HepG2 (cell line): ENCODE measurements around the gene SLC25A23. TPM values are rescaled to one million over a fixed set of nuclear protein-coding genes. Genes with fewer than 3 reads are reported as not detected.
A peak's percentile ranks its signal among the peaks of the same experiment; 100 is the strongest.

Experiments used
- CTCF ChIP-seq: sonication (generic); formaldehyde crosslinking; IDR thresholded peaks from 2 replicates; pipeline ENCODE4 v1.5.0; 2020; ENCODE audit warnings: mild to moderate bottlenecking, missing genetic modification reagents, moderate library complexity
- FOXO1 ChIP-seq: sonication (generic); formaldehyde crosslinking; IDR thresholded peaks from 2 replicates; pipeline ENCODE4 v1.4.0; 2020; ENCODE audit warnings: missing genetic modification reagents
- KLF9 ChIP-seq: IDR thresholded peaks from 2 replicates; pipeline ENCODE4 v1.6.1; 2016; ENCODE audit warnings: low read depth
- MEIS2 ChIP-seq: sonication (generic); formaldehyde crosslinking; IDR thresholded peaks from 2 replicates; pipeline ENCODE4 v1.9.0; 2021; ENCODE audit warnings: mild to moderate bottlenecking, missing genetic modification reagents
- MIER2 ChIP-seq: IDR thresholded peaks from 2 replicates; pipeline ENCODE4 v1.6.1; 2016; ENCODE audit warnings: missing biosample characterization, missing genetic modification reagents
- POLR2A ChIP-seq, 2 experiments: IDR thresholded peaks; 2 replicates each; pipeline ENCODE4 v1.6.1; 2011; ENCODE audit warnings: low read depth in 2 of 2, low read length in 2 of 2, mild to moderate bottlenecking in 1 of 2, moderate library complexity in 1 of 2; ENCODE audit not compliant: insufficient read depth in 1 of 2
- POLR2AphosphoS5 ChIP-seq: IDR thresholded peaks from 2 replicates; pipeline ENCODE4 v1.6.1; 2012; ENCODE audit warnings: low read depth, low read length
- PRDM4 ChIP-seq: sonication (generic); formaldehyde crosslinking; IDR thresholded peaks from 2 replicates; pipeline ENCODE4 v1.9.0; 2021; ENCODE audit warnings: missing genetic modification reagents, borderline replicate concordance
- RAD21 ChIP-seq: fragments of 450-650 bp; formaldehyde crosslinking; IDR thresholded peaks from 2 replicates; pipeline ENCODE4 v1.5.0; 2020; ENCODE audit warnings: mild to moderate bottlenecking
- TOPORS ChIP-seq: sonication (generic); formaldehyde crosslinking; IDR thresholded peaks from 2 replicates; pipeline ENCODE4 v1.8.0; 2023; ENCODE audit warnings: mild to moderate bottlenecking, missing genetic modification reagents
- U2AF2 ChIP-seq: fragments of 200-400 bp; formaldehyde crosslinking; IDR thresholded peaks from 2 replicates; pipeline ENCODE4 v1.6.1; 2017; ENCODE audit warnings: low read depth, mild to moderate bottlenecking, low read length
- ZNF18 ChIP-seq: sonication (generic); formaldehyde crosslinking; IDR thresholded peaks from 2 replicates; pipeline ENCODE4 v1.8.0; 2022; ENCODE audit warnings: mild to moderate bottlenecking, missing genetic modification reagents; ENCODE audit not compliant: insufficient replicate concordance
- ZNF33A ChIP-seq: sonication (generic); formaldehyde crosslinking; IDR thresholded peaks from 2 replicates; pipeline ENCODE4 v1.5.1; 2020; ENCODE audit warnings: missing genetic modification reagents, mild to moderate bottlenecking, moderate library complexity, borderline replicate concordance
- ZNF556 ChIP-seq: sonication (generic); formaldehyde crosslinking; IDR thresholded peaks from 2 replicates; pipeline ENCODE4 v1.4.0; 2020; ENCODE audit warnings: mild to moderate bottlenecking, missing genetic modification reagents, borderline replicate concordance
- ZNF652 ChIP-seq: IDR thresholded peaks from 2 replicates; pipeline ENCODE4 v1.6.1; 2016; ENCODE audit warnings: low read depth, borderline replicate concordance
- polyA plus RNA-seq, 8 experiments: library from polyadenylated mRNA; depleted of rRNA in 3 of 8; stranded (reverse) in 7 of 8; unstranded in 1 of 8; fragments of >200 nt; fragmentation: Illumina TruSeq in 4 of 8; extraction: Trizol in 4 of 8; gene quantifications; 2 replicates each; pipeline versions ENCODE4 v1.2.1 to v1.2.3, GENCODE V29; 2011 to 2016; ENCODE audit warnings: low read depth in 4 of 8, missing spikeins in 1 of 8, mixed read lengths in 1 of 8; ENCODE audit not compliant: insufficient read depth in 1 of 8
- total RNA-seq, 5 experiments: library from RNA; depleted of rRNA; stranded (reverse); fragments of >200 nt; fragmentation: Illumina TruSeq; extraction: Trizol; gene quantifications; 2 replicates each; pipeline ENCODE4 v1.2.3, GENCODE V29; 2016; ENCODE audit warnings: low read depth in 1 of 5
- TF ChIP-seq, protein P1 (sequence below): sonication (generic); formaldehyde crosslinking; IDR thresholded peaks from 2 replicates; pipeline ENCODE4 v1.8.1; 2023; ENCODE audit warnings: mild to moderate bottlenecking, missing genetic modification reagents

The SLC25A23 gene
- total and polyA plus RNA-seq, 2 of the 13 experiments (the other 11 are each of a cell fraction or from before 2014, with no cell fraction given), result 12.4 to 15.2 TPM

DNA sequence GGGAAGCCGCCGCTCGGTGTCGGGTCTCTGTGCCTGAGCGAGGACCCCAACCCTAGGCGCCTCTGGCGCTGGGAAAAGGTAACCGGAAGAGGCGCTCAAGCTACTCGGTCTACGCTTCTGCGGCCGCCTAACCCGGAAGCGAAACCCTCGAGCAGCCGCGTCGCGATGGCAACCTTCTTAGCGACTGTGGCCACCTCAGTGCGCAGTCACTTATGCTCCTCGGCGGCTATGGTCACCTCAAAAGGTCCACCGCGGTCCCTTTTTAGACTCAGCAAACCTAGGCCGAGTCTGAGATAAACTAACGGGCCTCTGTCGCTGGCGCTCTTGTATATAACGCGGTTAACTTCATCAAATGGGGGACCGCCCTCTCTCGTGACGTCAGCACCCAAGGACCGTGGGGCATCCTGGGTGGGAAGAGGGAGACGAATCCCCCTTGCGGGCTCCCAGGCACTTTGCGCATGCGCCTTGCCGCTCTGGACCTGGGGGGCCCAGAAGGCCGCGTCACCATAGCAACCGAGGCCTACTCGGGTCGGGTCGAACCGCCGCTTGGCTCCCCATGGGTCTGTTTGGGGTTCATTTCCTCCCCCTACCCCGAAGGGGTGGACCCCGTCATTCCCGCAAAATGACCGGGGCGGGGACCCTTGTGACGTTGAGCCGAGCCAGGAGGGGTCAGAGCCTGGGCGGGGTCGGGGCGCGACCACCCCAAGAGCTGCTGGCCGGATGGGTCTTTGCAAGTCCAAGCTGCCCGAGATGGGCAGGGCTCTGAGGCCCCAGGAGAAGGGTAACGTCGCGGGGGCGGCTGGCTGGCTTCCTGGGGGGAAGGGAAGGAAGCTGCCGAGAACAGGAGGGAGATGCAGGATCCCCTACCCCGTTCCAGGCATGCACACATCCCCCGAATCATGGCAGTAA is 66.3 kb downstream of the SLC25A23 start, which contains the start of gene GTF2F1 (continued):
- TF ChIP-seq ZNF18 (CRISPR knock-in tag), result peak; percentile 65
- TF ChIP-seq CTCF (CRISPR knock-in tag), result peak; percentile 54
- no peak for TF ChIP-seq TOPORS (CRISPR knock-in tag)
- TF ChIP-seq KLF9, result no peak; the same call in 1 of the 2 replicates
- TF ChIP-seq RAD21, result peak; percentile 63; the same call in 1 of the 2 replicates
- TF ChIP-seq ZNF33A (CRISPR knock-in tag), result no peak
- no peak for TF ChIP-seq PRDM4
- 0 out of 2 replicates have a peak, but pooled peaks have one; percentile 11 for TF ChIP-seq MEIS2 (CRISPR knock-in tag)
- TF ChIP-seq, protein P1, sequence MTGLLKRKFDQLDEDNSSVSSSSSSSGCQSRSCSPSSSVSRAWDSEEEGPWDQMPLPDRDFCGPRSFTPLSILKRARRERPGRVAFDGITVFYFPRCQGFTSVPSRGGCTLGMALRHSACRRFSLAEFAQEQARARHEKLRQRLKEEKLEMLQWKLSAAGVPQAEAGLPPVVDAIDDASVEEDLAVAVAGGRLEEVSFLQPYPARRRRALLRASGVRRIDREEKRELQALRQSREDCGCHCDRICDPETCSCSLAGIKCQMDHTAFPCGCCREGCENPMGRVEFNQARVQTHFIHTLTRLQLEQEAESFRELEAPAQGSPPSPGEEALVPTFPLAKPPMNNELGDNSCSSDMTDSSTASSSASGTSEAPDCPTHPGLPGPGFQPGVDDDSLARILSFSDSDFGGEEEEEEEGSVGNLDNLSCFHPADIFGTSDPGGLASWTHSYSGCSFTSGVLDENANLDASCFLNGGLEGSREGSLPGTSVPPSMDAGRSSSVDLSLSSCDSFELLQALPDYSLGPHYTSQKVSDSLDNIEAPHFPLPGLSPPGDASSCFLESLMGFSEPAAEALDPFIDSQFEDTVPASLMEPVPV (CRISPR knock-in tag), result 0 out of 2 replicates have a peak, but pooled peaks have one; percentile 64
- peak; percentile 52 to 70; a peak in 3 of 4 replicates for TF ChIP-seq POLR2A (IDR thresholded peaks at IDR 0.05; ENCODE audit: insufficient read depth in 1 of 2, low read depth in 2 of 2, low read length in 2 of 2)
- peak; percentile 60; the same call in 1 of the 2 replicates for TF ChIP-seq U2AF2
- peak; percentile 76 for TF ChIP-seq POLR2AphosphoS5
- no peak for TF ChIP-seq ZNF652 (CRISPR knock-in tag)
- TF ChIP-seq MIER2 (CRISPR knock-in tag), result no peak
- peak; percentile 43; the same call in 1 of the 2 replicates for TF ChIP-seq ZNF556 (CRISPR knock-in tag)
- TF ChIP-seq FOXO1 (CRISPR knock-in tag), result no peak
